ENCODE results near the gene EFHD1. TPM values are rescaled to one million over a fixed set of nuclear protein-coding genes. Genes with fewer than 3 reads are reported as not detected.

The EFHD1 gene
- total and polyA plus RNA-seq, 4 experiments from 2014 or later: 1.4 to 3.6 (median 1.5) TPM

Other genes starting within 250 kb of the EFHD1 start
- not detected for gene ALPG, start 226.8 kb upstream of the EFHD1 start, total RNA-seq
- not detected for gene ALPG, start 226.8 kb upstream of the EFHD1 start, polyA plus RNA-seq
- gene ALPI, start 177.5 kb upstream of the EFHD1 start, total RNA-seq: not detected
- not detected for gene ALPI, start 177.5 kb upstream of the EFHD1 start, polyA plus RNA-seq
- gene ECEL1, start 145.8 kb upstream of the EFHD1 start, total RNA-seq: not detected
- not detected for gene ECEL1, start 145.8 kb upstream of the EFHD1 start, polyA plus RNA-seq
- not detected for gene PRSS56, start 113.2 kb upstream of the EFHD1 start, total RNA-seq
- gene PRSS56, start 113.2 kb upstream of the EFHD1 start, polyA plus RNA-seq: not detected
- gene CHRND, start 107.4 kb upstream of the EFHD1 start, total RNA-seq: not detected
- gene CHRND, start 107.4 kb upstream of the EFHD1 start, polyA plus RNA-seq: not detected
- not detected for gene CHRNG, start 93.9 kb upstream of the EFHD1 start, total RNA-seq
- gene CHRNG, start 93.9 kb upstream of the EFHD1 start, polyA plus RNA-seq: not detected
- gene TIGD1, start 83.0 kb upstream of the EFHD1 start, total RNA-seq: 10 to 100 TPM; 18.9 to 19.3 TPM
- gene TIGD1, start 83.0 kb upstream of the EFHD1 start, polyA plus RNA-seq: 10 to 100 TPM; 11.8 to 12.7 TPM
- gene EIF4E2, start 82.9 kb upstream of the EFHD1 start, total RNA-seq: 10 to 100 TPM; 72.4 to 75.5 TPM
- 10 to 100 TPM; 77.5 to 80.7 TPM for gene EIF4E2, start 82.9 kb upstream of the EFHD1 start, polyA plus RNA-seq
- 10 to 100 TPM; 82.1 to 89.6 TPM for gene GIGYF2, start 63.7 kb downstream of the EFHD1 start, total RNA-seq
- gene GIGYF2, start 63.7 kb downstream of the EFHD1 start, polyA plus RNA-seq: 10 to 100 TPM in 1 of 2 donors, 1 to 10 TPM in 1; 6.7 to 35.9 TPM
- not detected for gene KCNJ13, start 143.0 kb downstream of the EFHD1 start, total RNA-seq
- under 1 TPM in 1 of 2 donors, not detected in 1; 0.55 TPM for gene KCNJ13, start 143.0 kb downstream of the EFHD1 start, polyA plus RNA-seq
- 1 to 10 TPM; 1.4 to 1.5 TPM for gene SNORC, start 236.7 kb downstream of the EFHD1 start, total RNA-seq
- gene SNORC, start 236.7 kb downstream of the EFHD1 start, polyA plus RNA-seq: under 1 TPM in 1 of 2 donors, not detected in 1; 0.14 TPM

All from CD4-positive, alpha-beta memory T cell (primary cell).